GM19238 (cell line): ENCODE data around the gene ZCCHC7.
"Not testable (repeated sequence)": the region's sequence is repeated elsewhere in the genome, so short reads cannot be mapped to it uniquely, and the experiment has no call there.

Experiments
- DNase-seq: peaks from one replicate; pipeline ENCODE4 v3.0.0; 2011; ENCODE audit warnings: low spot score; ENCODE audit not compliant: insufficient read length

ZCCHC7 gene

DNA sequence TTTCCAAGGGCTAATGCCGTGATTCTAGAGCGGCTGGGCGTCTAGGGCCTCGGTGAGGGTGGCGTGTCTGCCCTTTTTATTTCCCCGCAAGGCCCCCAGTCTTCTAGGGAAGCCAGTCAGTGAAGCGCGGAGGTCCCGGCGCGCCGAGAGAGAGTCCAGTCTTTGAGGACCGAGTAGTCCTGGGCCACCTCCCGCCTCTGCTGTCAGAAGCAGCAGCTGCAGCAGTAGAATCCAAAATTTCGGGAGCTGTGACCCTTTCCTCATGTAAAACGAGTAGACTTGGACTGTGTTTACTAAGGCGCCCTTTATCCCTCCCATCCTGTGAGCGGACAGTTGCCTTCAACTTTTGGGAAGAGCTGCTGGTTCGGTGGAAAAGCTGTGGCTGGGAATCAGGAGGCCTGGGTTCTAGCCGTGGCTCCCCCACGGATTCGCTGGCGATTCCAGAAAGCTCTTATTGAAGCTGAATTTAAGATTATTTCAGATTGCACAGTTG is 515 bp downstream of the ZCCHC7 start:
- not testable (repeated sequence) for DNase-seq

DNA sequence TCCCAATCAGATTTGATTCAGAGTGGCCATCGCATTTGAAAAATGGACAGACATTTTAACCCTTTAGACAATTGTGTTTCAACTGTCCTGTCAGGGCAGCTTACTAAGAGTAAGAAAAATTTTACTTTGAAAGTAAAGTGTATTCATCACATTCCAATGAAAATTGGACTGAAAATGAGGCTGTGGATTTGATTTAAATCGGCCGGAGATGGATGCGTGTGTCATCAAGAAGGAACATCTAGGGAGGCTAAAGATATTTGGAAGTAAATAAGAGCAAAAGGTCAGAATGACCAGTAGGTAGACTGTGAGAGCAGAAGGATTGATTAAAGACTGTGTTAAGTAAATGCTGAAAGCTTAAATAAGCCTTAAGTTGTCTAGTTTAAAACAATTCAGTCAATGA is 1.5 kb downstream of the ZCCHC7 start:
- DNase-seq, result no peak

DNA sequence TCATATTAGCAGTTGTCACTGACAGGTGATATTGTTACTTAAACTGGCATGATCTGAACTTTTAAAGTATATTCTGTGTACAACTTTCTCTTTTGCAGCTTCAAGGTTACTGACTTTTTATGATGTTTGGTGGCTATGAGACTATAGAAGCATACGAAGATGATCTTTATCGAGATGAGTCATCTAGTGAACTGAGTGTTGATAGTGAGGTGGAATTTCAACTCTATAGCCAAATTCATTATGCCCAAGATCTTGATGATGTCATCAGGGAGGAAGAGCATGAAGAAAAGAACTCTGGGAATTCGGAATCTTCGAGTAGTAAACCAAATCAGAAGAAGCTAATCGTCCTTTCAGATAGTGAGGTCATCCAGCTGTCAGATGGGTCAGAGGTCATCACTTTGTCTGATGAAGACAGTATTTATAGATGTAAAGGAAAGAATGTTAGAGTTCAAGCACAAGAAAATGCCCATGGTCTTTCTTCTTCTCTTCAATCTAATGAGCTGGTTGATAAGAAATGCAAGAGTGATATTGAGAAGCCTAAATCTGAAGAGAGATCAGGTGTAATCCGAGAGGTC is 5.9 kb downstream of the ZCCHC7 start:
- DNase-seq, result no peak

DNA sequence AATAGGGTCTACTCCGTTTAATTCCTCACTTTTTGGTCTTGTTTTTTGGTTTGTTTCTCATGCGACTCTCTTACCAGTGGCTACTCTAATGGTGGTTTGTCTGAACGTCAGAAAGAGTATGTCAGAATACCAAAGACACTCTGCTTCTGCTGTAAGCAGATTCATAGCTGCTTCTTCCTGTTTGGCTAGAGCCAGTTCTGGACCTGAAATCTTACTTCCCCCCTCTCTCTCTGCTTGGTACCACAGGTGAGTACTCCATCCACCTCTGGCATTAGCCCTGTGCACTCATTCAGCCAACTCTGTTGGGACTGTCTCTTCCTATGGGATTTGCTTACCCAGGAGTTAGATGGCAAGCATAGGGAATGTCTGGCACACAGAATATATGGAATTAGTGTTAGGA is 6.6 kb downstream of the ZCCHC7 start:
- DNase-seq, result no peak

DNA sequence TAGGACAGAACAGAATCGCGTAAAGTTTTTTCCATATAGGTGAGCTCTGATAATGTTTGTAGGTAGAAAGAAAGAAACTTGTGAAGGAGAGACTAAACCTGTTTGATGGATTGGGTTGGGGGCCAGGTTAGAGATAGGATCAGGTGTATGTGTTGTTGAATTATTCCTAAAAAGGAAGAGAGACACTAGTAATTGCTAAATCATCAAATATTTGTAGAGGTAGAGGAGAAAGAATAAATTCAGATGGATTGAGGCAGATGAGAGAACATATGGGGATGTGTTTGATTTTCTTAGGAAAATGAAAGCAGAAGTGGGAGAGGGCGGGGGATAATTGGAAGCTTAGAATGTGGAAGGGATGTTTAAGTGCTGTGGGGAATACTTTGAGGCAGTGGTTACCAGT is 7.7 kb downstream of the ZCCHC7 start:
- DNase-seq, result no peak

DNA sequence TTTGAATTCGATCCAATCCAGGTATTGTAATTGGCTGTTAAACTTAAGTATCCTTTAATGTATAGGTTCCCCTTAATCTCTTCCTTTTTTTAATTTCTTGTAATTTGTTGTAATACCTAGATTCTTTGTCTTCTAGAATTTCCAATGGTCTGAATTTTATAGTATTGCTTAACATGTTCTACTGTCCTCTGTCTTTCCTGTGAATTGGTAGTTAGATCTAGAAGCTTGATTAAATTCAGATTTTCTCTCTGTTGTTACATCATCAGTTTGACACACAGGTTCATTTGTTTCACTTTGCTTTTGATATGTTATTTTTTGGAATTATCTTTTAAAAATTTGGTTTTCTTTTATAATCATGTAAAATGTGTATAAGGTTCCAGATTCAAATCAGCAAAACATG is 13.8 kb downstream of the ZCCHC7 start:
- no peak for DNase-seq

DNA sequence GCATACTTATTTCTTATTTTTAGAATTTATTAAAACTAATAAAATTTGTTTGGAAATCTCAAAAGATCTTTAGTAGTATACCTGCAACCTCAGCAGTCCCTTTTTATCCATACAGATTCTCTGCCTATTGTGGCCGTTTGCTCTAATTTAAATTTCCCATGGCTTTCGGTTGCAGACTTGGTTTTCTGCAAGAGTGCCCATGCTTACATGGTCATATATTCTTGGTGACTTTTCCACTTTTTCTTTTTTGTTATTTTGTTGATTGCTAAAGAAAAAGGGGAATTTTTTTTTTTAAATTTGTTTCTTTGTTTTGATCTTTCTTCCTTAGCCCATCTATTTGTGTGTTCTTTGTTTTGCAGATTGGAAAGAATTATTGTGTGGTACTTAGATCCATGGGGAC is 20.6 kb downstream of the ZCCHC7 start:
- no peak for DNase-seq

DNA sequence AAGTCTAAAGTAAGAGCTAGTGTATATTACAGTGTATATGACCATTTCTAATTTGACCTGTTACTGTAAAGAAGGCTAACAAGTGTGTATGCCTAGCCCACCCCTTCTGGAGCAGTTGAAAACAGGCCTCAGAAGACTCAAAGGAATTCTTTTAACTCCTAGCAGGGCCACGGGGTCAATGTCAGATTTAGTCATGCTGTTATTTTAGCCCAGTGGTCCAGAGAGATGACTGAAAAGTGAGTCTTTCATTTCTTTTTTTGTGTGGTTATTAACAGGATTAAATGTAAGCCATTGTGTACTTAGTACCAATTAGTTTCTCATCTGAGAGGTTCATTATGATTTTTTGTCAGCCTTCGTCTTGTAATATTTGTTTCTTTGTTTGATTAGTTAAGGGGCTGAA is 24.4 kb downstream of the ZCCHC7 start:
- DNase-seq, result no peak

DNA sequence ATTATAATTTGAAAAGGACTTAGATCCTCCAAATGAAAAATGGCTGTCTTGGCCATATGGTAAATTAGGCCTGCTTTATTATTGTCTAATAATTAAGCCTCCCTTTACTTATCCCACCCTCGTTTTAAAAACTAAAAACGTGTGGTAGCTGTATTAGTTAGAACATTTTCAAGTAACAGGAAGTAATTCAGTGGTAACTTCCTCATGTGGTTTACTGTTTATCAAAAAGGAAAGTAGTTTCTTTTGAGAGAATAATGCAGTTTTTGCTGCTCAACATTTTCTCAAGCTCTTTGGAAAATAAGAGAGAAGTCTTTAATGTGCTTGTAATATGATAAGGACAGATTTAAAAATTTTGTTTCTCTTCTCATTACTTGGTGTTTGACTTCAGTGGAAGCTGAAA is 26.0 kb downstream of the ZCCHC7 start:
- no peak for DNase-seq

DNA sequence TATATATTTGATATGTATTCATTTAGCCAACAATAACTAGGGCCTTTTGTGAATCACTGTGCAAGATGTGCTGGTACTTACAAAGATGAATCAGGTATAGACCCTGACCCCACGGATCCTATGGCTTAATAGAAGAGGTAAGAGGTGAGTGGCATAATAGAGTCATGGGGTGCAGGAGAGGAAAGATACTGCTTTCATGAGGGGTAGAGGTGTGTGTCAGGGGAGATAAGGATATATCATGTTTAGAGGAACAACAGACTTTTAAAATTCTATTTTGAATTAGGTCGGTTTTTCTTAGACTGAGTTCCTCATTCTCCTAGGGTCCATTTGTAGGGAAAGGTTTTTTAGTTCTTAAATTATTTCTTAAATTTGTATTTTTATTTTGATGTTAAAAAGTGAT is 27.8 kb downstream of the ZCCHC7 start:
- no peak for DNase-seq

DNA sequence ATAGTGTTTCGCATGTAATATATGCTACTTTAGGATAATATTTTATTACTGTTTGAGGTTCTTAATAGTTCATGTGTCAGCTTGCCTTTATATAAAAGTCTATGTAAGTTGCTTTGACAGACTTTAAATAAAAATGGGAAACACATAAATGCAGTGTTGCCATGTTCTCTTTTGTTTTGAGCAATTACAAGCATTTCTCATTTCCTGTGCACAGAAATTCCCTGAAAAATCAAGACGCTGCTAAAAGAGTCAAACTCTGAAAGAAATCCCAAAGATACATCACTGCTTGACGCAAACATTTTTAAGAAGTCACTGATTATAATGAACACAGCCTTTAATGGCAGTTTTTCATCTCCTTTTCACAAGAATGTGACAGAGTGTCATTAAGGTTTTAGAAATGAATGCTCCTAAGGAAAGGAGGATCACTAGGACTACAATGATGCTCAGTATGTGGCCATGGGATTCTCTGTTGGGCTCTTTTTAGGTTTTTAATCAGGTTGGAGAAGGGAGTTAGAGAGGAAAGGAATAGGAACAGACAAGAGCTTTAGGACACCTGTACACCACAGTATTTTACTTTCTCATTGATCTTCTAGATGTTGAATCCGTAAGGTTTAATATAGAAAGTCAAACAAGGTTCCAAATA is 29.4 kb downstream of the ZCCHC7 start:
- no peak for DNase-seq

DNA sequence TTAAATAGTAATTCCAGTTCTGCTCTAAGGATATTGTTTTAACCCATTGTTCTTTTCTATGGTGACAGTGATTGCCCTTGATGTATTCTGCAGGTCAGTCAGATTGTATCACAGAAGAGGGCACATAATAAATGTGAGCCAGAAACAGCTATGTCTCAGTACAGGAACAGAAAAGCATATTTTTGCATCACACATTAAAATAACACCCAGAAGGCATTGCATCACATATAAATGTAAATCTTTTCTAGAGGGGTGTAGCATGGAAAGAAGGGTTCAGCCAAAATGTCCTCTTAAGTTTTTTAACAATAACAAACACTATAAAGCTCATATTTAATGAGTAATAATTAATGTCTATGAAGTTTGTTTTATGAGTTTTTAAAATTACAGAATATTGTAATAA is 30.0 kb downstream of the ZCCHC7 start:
- no peak for DNase-seq

DNA sequence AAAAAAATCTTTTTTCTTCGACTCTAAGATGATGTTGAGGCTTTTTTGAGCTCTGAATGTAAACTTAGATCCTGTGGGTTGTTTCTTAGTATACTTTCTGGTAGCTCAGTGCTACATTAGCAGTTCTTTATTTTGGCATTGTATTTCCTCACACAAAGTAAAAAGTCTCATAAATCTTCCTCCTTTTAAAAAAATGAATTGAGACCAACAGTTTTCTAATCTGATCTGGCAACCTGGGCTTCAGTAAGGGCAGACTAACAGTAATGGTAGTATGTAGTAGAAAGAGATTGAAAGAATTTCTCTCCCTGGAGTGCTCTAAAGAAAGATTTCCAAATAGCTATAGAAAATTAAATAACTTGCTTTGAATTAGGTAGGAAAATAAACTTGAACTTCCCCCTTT is 31.4 kb downstream of the ZCCHC7 start:
- no peak for DNase-seq

DNA sequence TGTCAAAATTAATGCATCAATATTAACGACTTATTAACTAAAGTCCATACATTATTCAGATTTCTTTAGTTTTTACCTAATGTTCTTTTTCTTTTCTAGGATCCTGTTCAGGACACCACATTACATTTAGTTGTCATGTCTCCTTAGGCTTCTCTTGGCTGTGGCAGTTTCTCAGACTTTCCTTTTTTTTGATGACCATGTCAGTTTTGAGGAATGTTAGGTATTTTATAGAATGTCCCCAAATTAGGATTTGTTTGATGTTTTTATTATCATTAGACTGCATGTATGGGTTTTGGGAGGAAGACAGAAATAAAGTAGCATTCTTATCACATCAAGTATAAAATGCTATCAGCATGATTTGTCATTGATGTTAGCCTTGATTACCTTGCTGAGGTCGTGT is 32.0 kb downstream of the ZCCHC7 start:
- DNase-seq, result no peak

DNA sequence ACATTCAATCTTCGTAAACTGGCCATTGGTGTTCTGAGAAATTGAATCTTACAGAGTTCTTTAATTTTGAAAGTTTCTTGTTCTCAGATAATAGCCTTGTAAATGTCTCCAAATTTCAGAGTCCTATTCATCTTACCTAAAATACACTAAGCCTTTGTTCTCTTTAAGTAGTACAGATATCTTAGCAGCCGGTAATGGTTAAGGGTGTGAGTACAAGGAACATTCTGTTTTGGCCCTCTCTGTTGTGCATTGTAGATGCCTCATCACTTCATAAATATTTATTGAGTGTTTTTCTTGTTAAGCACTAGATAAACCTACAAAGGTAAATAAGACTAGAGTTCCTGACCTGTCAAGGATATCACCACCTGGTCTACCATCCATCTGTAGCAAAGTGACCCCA is 35.2 kb downstream of the ZCCHC7 start:
- DNase-seq, result no peak

DNA sequence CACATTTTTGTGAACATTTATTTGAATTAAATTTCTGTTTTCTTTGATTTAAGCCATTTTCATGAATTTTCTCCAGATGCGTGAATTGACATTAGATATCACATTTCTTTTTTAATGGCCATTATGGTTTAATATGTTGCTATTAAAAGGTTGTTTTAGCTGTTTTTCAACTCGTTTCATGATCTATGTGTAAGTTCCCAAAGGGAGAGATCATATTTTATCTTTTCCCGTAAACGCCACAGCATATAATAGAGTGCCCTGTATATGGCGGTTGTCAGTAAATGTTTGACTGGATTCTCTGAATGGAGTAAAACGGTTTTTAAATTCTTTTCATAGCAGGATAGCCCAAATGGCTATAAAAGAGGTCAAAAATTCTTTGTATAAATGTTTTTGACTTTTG is 35.8 kb downstream of the ZCCHC7 start:
- DNase-seq, result no peak

DNA sequence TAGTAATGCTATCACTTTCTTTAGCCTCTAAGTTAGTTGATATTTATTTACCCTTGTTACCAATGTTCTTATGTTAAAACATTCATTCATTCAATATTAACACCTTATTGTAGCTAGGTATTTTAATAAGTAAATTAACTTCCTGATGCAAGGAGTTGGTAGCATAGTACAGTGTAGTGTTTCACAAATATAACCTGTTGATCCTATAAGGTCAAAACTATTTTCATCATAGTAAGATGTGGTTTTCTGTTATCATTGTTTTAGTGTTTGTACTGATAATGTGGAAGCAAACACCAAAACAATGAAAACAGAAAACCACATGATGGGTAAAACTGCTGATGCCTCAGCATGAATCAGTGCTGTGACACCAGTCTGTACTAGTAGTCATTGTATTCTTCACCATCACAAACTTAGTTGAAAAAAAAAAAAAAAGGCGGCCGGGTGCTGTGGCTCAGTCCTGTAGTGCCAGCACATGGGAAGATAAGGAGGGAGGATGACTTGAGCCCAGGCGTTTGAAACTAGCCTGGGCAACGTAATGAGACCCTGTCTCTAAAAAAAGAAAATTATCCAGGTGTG is 36.5 kb downstream of the ZCCHC7 start:
- no peak for DNase-seq

DNA sequence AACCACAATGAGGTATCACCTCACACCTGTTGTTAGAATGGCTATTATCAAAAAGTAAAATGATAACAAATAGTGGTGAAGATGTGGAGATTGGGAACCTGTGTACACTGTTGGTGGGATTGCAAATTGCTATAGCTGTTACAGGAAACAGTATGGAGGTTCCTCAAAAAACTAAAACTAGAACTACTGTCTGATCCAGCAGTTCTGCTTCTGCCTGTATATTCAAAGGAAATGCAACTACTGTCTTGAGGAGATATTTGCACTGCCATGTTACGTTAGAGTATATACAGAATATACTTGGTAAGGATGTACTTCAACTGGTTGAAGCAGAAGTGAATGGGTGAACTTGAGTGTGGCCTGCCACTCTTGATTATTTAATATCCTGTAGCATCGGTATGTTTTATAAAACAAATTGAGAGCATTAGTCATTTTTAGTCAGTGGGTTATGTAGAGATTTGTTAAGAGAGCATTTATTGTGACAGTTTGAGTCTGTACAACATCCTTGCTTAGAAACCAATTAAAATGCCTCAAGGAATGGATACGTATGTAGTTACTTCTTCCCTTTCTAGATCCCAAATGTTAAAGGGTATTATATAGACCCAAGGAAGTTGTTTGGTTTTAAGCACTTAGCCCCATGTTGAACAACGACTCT is 37.5 kb downstream of the ZCCHC7 start:
- no peak for DNase-seq

DNA sequence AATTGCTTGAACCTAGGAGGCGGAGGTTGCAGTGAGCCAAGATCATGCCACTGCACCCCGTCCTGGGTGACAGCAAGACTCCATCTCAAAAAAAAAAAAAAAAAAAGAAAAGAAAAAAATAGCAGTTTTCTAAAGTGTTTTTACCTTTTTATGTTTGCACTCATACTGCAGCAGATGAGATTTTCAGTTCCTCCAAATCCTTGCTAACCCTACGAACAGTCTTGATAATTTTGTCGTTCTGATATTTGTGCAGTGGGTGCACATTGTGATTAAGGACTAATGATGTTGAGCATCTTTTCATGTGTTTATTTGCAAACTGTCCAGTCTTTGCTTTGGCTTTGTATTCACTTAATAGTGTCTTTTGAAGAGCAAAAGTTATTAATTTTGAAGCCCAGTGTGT is 42.9 kb downstream of the ZCCHC7 start:
- DNase-seq, result no peak

DNA sequence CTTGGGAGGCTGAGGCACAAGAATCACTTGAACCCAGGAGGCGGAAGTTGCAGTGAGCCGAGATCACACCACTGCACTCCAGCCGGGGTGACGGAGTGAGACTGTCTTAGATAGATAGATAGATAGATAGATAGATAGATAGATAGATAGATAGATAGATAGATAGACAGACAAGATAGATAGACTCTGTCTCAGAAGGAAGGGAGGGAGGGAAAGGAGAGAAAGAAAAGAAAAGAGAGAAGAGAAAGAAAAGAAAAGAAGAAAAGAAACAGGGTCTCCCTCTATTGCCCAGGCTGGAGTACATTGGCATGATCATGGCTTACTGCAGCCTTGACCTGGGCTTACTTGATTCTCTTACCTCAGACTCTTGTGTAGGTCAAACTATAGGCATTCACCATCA is 44.0 kb downstream of the ZCCHC7 start:
- DNase-seq, result not testable (repeated sequence)

DNA sequence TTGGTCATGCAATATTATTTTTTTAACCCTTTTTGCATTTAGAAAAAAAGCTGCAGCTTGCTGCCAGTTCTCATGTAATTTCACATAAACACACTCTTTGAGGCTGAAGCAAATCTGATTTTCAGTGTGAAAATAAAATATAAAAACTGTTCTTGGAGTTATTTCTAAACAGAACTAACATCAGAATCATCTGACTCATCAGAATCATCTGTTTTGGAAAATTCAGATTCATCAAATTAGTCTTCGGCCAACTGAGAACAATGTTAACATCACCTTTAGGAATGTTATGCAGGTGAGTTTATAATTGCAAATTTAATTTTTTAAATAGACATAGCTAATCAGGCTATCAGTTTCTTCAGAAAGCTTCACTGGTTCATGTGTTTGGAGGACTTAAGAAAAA is 45.3 kb downstream of the ZCCHC7 start:
- DNase-seq, result no peak

DNA sequence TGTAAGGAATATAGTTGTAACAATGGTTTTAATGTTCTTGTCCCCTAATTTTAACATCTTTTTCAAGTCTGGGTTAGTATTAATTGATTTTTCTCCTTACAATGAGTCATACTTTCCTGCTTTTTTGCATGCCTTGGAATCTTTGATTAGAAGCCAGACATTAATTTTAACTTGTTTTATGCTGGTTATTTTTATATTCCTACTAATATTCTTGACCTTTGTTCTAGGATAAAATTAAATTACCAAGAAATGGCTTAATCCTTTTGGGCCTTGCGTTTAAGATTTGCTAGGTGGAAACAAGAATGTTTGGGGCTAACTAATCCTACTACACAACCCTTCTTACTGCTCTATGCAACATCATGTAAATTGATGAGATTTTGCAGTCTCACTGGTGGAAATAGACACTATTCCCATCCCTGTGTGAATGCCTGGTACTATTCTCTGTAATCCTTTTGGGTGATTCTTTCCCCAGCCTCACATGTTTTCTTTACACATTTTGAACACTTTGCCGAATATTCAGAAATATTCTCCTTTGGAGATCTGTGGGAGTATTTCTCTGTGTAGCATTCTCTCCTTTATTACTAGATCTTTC is 47.2 kb downstream of the ZCCHC7 start:
- DNase-seq, result no peak
